Measurements from ENCODE around the gene F2R.

F2R gene

GRCh38 chr5:76681287-76681686 is 34.6 kb upstream of the F2R start:
- no peak overlapping the region for H3K27ac ChIP-seq (ENCODE audit: low read depth, low read length)
- H3K9me3 ChIP-seq (ENCODE audit: control insufficient read depth, insufficient read depth, low read depth, low read length): no peaks in the 10 kb centered on the region
- H3K4me1 ChIP-seq (ENCODE audit: control insufficient read depth, insufficient read depth, low read length): no peaks in the 10 kb centered on the region
- peaks cover 19% of the 10 kb centered on the region for H3K36me3 ChIP-seq (ENCODE audit: control insufficient read depth, insufficient read depth, low read length)
- no peak overlapping the region for H3K9ac ChIP-seq (ENCODE audit: low read length)
- H3K4me3 ChIP-seq (ENCODE audit: low read depth, low read length): no peak overlapping the region
- H3K27me3 ChIP-seq (ENCODE audit: control insufficient read depth, insufficient read depth, low read length): no peaks in the 10 kb centered on the region

DNA sequence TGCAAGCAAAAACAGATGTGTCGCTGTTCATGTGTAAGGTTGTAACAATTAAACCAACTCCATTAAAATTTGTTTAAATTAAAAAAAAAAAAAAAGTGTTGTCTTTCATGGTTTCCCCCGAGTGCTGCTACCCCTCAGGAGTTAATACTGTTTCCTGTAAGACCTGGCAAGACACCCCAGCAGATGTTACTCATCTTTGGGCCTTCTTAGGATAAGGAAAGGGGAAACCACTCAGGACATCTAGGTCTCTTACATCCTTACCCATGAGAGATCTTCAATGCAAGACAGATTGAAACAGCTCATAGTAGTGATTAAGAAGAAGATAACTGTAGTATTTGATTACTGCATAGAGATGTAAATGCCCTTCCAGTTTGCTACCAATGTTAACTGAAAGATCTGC is 33.5 kb upstream of the F2R start:
- no peak overlapping the region for H3K27ac ChIP-seq (ENCODE audit: low read depth, low read length)

DNA sequence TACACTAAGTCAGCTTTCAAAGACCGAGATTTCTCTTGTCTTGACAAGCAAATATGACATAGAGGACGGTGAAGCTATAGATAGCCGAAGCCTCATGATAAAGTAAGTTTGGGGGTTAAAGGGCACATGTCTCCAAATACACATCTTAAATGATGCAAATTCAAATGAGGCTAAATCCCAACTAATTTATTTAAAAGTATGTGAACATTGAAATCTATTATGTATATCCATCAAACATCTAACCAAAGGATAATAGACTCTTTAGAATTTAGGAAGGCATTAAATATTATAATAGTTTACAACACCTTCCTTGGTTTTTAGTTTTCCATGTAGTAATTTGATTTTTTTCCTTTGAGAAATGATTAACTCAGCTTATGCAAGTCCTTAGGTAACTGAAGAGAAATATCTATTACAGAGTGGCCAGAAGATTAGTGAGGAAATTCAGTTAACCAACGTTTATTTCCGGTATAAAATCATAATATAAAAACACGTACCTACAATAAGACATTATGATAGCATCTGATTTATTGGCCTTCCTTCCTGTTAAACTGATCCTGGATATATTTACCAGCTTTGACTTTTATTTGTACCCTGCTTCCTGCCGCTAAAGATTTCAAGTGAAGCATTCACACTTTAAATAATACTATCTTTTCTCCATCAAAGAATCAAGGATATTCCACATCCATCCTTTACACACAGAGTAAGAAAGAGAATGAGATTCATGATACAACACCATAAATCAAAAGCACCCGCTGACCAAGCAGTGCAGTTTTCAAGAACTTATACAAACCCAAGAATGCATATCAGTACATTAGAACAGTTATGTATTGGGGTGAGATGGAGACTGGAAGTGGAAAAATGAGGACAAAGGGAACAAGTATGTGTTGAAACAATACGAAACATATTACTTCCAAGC is 31.9 kb upstream of the F2R start:
- H3K4me3 ChIP-seq (ENCODE audit: low read depth, low read length): no peak overlapping the region
- no peaks in the 10 kb centered on the region for H3K4me1 ChIP-seq (ENCODE audit: control insufficient read depth, insufficient read depth, low read length)
- no peak overlapping the region for H3K27ac ChIP-seq (ENCODE audit: low read depth, low read length)
- no peak overlapping the region for H3K9ac ChIP-seq (ENCODE audit: low read length)
- H3K27me3 ChIP-seq (ENCODE audit: control insufficient read depth, insufficient read depth, low read length): no peaks in the 10 kb centered on the region
- H3K9me3 ChIP-seq (ENCODE audit: control insufficient read depth, insufficient read depth, low read depth, low read length): no peaks in the 10 kb centered on the region
- peaks cover 10% of the 10 kb centered on the region for H3K36me3 ChIP-seq (ENCODE audit: control insufficient read depth, insufficient read depth, low read length)

More for the DNA sequence above, 33.5 kb upstream of the F2R start:
- Histone ChIP-seq H3K9me3 (ENCODE audit: control insufficient read depth, insufficient read depth, low read depth, low read length) (no peaks in the 10 kb centered on the region), H3K27me3 (ENCODE audit: control insufficient read depth, insufficient read depth, low read length) (no peaks in the 10 kb centered on the region), H3K36me3 (ENCODE audit: control insufficient read depth, insufficient read depth, low read length) (peaks cover 12% of the 10 kb centered on the region), H3K4me1 (ENCODE audit: control insufficient read depth, insufficient read depth, low read length) (no peaks in the 10 kb centered on the region), H3K4me3 (ENCODE audit: low read depth, low read length) (no peak overlapping the region), H3K9ac (ENCODE audit: low read length) (no peak overlapping the region)

DNA sequence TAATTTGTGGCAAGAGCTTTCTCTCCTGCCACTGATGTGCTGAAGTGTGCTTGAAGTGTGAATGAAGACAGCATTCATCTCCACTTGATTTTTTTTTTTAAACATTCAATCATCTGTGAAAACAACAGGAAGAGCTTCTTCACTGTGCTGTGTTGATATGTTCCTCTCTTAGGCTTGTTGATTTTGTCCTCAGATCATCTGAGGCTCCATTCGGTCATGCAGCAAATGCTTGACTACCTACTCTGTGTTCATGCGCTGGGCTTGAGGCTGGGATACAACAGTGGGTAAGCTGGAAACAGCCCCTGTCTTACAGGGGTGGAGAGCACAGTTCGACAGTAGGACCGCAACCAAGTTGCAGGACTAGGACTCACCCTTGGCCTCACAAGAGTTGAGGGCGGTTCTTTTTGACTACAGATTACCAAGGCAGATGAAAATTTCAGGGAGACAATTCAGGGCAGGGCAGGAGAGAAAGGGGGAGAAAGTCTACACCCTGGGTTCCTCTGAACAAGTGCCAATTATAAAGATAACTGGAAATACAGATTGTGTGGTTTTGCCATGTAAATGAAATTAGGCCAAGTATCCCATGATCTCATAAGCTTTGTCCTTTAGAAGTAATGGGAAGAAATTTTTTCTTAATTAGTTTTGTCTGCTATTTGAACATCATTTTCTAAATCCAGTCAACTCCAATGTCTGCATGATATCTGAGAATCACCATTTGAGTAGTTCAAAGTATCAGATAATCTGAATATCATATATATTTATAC is 31.0 kb upstream of the F2R start:
- H3K9ac ChIP-seq (ENCODE audit: low read length): no peak overlapping the region
- H3K4me3 ChIP-seq (ENCODE audit: low read depth, low read length): no peak overlapping the region
- peaks cover 10% of the 10 kb centered on the region for H3K36me3 ChIP-seq (ENCODE audit: control insufficient read depth, insufficient read depth, low read length)
- no peak overlapping the region for H3K27ac ChIP-seq (ENCODE audit: low read depth, low read length)
- H3K4me1 ChIP-seq (ENCODE audit: control insufficient read depth, insufficient read depth, low read length): no peaks in the 10 kb centered on the region
- no peaks in the 10 kb centered on the region for H3K27me3 ChIP-seq (ENCODE audit: control insufficient read depth, insufficient read depth, low read length)
- no peaks in the 10 kb centered on the region for H3K9me3 ChIP-seq (ENCODE audit: control insufficient read depth, insufficient read depth, low read depth, low read length)

DNA sequence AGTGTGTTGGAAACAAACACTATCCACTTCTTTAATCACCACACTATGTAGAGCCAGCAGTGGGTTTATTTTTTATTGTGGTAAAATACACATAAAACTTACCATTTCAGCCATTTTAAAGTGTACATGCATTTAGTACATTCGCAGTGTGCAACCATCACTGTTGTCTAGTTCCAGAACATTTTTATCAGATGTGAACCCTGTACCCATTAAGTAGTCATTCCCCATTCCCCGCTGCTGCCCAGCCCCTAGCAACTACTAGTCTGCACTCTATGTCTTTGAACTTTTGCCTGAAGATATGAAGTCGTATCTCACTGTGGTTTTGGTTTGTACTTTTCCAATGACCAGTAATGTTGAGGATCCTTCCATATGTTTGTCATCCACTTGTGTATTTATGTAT is 30.2 kb upstream of the F2R start:
- Histone ChIP-seq H3K9ac (ENCODE audit: low read length) (no peak overlapping the region), H3K4me1 (ENCODE audit: control insufficient read depth, insufficient read depth, low read length) (no peaks in the 10 kb centered on the region), H3K27ac (ENCODE audit: low read depth, low read length) (no peak overlapping the region), H3K4me3 (ENCODE audit: low read depth, low read length) (no peak overlapping the region), H3K36me3 (ENCODE audit: control insufficient read depth, insufficient read depth, low read length) (peaks cover 10% of the 10 kb centered on the region), H3K27me3 (ENCODE audit: control insufficient read depth, insufficient read depth, low read length) (no peaks in the 10 kb centered on the region), H3K9me3 (ENCODE audit: control insufficient read depth, insufficient read depth, low read depth, low read length) (no peaks in the 10 kb centered on the region)

- Histone ChIP-seq H3K27ac (ENCODE audit: low read depth, low read length) (no peak overlapping the region), H3K27me3 (ENCODE audit: control insufficient read depth, insufficient read depth, low read length) (no peaks in the 10 kb centered on the region), H3K9me3 (ENCODE audit: control insufficient read depth, insufficient read depth, low read depth, low read length) (no peaks in the 10 kb centered on the region), H3K9ac (ENCODE audit: low read length) (no peak overlapping the region), H3K4me1 (ENCODE audit: control insufficient read depth, insufficient read depth, low read length) (peaks cover 5% of the 10 kb centered on the region; the same call in 1 of the 2 replicates), H3K4me3 (ENCODE audit: low read depth, low read length) (no peak overlapping the region), H3K36me3 (ENCODE audit: control insufficient read depth, insufficient read depth, low read length) (peaks cover 12% of the 10 kb centered on the region)
Observed at GRCh38 chr5:76688212-76688611, 27.7 kb upstream of the F2R start.

DNA sequence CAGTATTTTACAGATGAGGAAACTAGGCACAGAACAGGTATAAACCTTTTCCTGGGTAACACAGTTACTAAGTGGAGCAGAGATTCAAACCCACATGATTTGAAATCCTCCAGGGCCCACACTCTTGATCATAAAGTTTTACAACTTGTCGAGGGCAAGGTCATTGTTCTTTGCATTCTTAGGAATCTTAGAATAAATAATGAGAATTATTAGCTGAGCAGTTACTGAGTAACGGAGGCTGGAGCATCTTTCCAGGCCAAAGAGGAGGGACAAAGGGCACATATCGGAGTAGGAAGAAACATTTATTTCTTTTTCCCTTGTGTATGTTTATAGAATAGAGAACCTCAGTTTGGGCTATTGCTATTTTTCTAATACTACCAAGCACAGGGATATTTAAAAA is 27.1 kb upstream of the F2R start:
- Histone ChIP-seq H3K27me3 (ENCODE audit: control insufficient read depth, insufficient read depth, low read length) (no peaks in the 10 kb centered on the region), H3K9me3 (ENCODE audit: control insufficient read depth, insufficient read depth, low read depth, low read length) (no peaks in the 10 kb centered on the region), H3K9ac (ENCODE audit: low read length) (no peak overlapping the region), H3K27ac (ENCODE audit: low read depth, low read length) (no peak overlapping the region), H3K4me3 (ENCODE audit: low read depth, low read length) (no peak overlapping the region), H3K36me3 (ENCODE audit: control insufficient read depth, insufficient read depth, low read length) (peaks cover 9% of the 10 kb centered on the region), H3K4me1 (ENCODE audit: control insufficient read depth, insufficient read depth, low read length) (peaks cover 5% of the 10 kb centered on the region; the same call in 1 of the 2 replicates)

GRCh38 chr5:76689321-76690036 is 26.4 kb upstream of the F2R start:
- Histone ChIP-seq H3K27me3 (ENCODE audit: control insufficient read depth, insufficient read depth, low read length) (no peaks in the 10 kb centered on the region), H3K36me3 (ENCODE audit: control insufficient read depth, insufficient read depth, low read length) (peaks cover 4% of the 10 kb centered on the region), H3K9me3 (ENCODE audit: control insufficient read depth, insufficient read depth, low read depth, low read length) (no peaks in the 10 kb centered on the region), H3K4me3 (ENCODE audit: low read depth, low read length) (no peak overlapping the region), H3K27ac (ENCODE audit: low read depth, low read length) (no peak overlapping the region), H3K9ac (ENCODE audit: low read length) (no peak overlapping the region), H3K4me1 (ENCODE audit: control insufficient read depth, insufficient read depth, low read length) (peaks cover 5% of the 10 kb centered on the region; the same call in 1 of the 2 replicates)

- H3K4me1 ChIP-seq (ENCODE audit: control insufficient read depth, insufficient read depth, low read length): peaks cover 5% of the 10 kb centered on the region; the same call in 1 of the 2 replicates
- H3K9ac ChIP-seq (ENCODE audit: low read length): no peak overlapping the region
- H3K36me3 ChIP-seq (ENCODE audit: control insufficient read depth, insufficient read depth, low read length): peaks cover 3% of the 10 kb centered on the region
- no peaks in the 10 kb centered on the region for H3K9me3 ChIP-seq (ENCODE audit: control insufficient read depth, insufficient read depth, low read depth, low read length)
- no peaks in the 10 kb centered on the region for H3K27me3 ChIP-seq (ENCODE audit: control insufficient read depth, insufficient read depth, low read length)
- no peak overlapping the region for H3K27ac ChIP-seq (ENCODE audit: low read depth, low read length)
- H3K4me3 ChIP-seq (ENCODE audit: low read depth, low read length): no peak overlapping the region
Observed at GRCh38 chr5:76690037-76690679, 25.8 kb upstream of the F2R start.

GRCh38 chr5:76690704-76691466 is 25.0 kb upstream of the F2R start:
- Histone ChIP-seq H3K27ac (ENCODE audit: low read depth, low read length) (no peak overlapping the region), H3K9ac (ENCODE audit: low read length) (no peak overlapping the region), H3K4me1 (ENCODE audit: control insufficient read depth, insufficient read depth, low read length) (peaks cover 5% of the 10 kb centered on the region; the same call in 1 of the 2 replicates), H3K4me3 (ENCODE audit: low read depth, low read length) (no peak overlapping the region), H3K36me3 (ENCODE audit: control insufficient read depth, insufficient read depth, low read length) (peaks cover 8% of the 10 kb centered on the region), H3K9me3 (ENCODE audit: control insufficient read depth, insufficient read depth, low read depth, low read length) (no peaks in the 10 kb centered on the region), H3K27me3 (ENCODE audit: control insufficient read depth, insufficient read depth, low read length) (no peaks in the 10 kb centered on the region)

All from HUES6 (cell line).